Measurements from ENCODE around the gene XPR1. TPM values are rescaled to one million over a fixed set of nuclear protein-coding genes. Genes with fewer than 3 reads are reported as not detected.

Gene XPR1
- total and polyA plus RNA-seq, 5 experiments from 2014 or later, result 2.8 to 19.1 (median 4.6) TPM

DNA sequence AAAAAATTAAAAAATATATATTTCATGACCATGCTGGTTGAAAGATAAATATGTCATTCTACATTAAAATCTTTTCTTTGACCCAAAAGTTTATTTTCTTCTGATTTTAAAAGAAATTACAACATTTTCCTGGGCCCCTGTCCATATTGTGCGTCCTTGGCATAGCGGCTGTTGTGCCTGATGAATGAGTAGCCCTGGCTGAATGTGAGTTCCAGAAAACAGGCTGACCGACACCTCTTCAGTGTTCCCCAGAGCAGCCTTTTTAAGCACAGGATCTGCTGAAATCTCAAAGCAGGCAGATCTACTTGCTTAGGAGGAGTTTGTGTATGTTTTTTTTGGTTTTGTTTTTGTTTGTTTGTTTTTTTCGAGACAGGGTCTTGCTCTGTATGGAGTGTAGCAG lies 300.6 kb downstream of the XPR1 start:
- H3K9me3 Mint-ChIP-seq, result no peaks in the 10 kb centered on the region
- no peak for DNase-seq
- POLR2A ChIA-PET, result no interaction called here
- peak overlapping the region in 1 of 10 donors; percentile 15 for H3K27ac Mint-ChIP-seq
- H3K4me1 Mint-ChIP-seq, result peaks cover 0 to 5% (median 4%) of the 10 kb centered on the region in 4 donors
- no peak for ATAC-seq
- H3K4me3 Mint-ChIP-seq, result no peak overlapping the region
- H3K27me3 Mint-ChIP-seq, result peaks cover 0 to 10% (median 4%) of the 10 kb centered on the region in 5 donors
- no peaks in the 10 kb centered on the region for H3K36me3 Mint-ChIP-seq

DNA sequence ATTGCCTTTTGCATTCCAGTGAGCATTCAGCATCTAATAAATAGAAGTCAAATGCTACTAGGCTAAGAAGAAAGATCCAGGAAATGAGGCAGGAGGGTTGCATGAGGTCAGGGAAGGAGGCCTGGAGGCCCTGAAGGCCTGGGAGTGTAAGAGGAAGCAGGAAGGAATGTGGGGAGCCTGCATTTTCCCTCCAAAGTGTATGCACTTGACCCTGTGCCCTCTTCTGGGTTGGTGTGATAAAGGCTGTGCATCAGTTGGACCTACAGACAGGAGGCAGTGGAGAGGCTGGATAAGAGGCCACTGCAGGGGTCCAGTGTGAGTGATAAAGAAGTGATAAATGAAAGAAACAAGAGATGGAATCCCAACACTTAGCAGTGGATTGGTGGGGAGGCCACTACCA lies 301.3 kb downstream of the XPR1 start:
- ATAC-seq (no peak), DNase-seq (no peak)
- Mint-ChIP-seq H3K27ac (peak overlapping the region in 1 of 10 donors; percentile 37), H3K9me3 (no peaks in the 10 kb centered on the region), H3K4me1 (peaks cover 5 to 9% (median 7%) of the 10 kb centered on the region in 4 donors), H3K36me3 (no peaks in the 10 kb centered on the region), H3K27me3 (peaks cover 0 to 10% (median 4%) of the 10 kb centered on the region in 5 donors), H3K4me3 (no peak overlapping the region)
- POLR2A ChIA-PET, result no interaction called here

DNA sequence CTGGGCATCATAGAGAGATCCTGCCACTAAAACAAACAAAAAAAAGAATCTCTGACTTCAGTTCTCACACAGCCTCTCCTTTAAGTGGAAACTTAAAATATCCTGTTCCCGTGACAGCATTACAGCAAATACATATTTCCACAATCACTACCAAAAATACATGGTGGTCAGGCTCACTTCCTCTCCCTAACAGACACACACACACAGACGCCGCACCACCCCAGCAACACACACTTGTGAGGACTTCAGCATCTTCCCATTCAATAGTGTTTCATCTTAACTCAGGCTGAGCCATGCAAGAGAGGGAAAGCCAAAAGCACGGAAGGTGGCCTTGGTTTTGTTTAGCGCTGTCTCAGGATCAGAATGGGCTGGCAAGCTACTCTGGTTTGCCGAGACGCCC lies 302.7 kb downstream of the XPR1 start:
- POLR2A ChIA-PET, result no interaction called here
- ATAC-seq (no peak), DNase-seq (no peak)
- peaks cover 5 to 11% (median 8%) of the 10 kb centered on the region in 4 donors for H3K4me1 Mint-ChIP-seq
- H3K4me3 Mint-ChIP-seq, result no peak overlapping the region
- H3K27me3 Mint-ChIP-seq, result peaks cover 0 to 10% (median 4%) of the 10 kb centered on the region in 5 donors
- peak overlapping the region in 2 of 10 donors; percentile 6 to 45 for H3K27ac Mint-ChIP-seq
- H3K9me3 Mint-ChIP-seq, result no peaks in the 10 kb centered on the region
- no peaks in the 10 kb centered on the region for H3K36me3 Mint-ChIP-seq

DNA sequence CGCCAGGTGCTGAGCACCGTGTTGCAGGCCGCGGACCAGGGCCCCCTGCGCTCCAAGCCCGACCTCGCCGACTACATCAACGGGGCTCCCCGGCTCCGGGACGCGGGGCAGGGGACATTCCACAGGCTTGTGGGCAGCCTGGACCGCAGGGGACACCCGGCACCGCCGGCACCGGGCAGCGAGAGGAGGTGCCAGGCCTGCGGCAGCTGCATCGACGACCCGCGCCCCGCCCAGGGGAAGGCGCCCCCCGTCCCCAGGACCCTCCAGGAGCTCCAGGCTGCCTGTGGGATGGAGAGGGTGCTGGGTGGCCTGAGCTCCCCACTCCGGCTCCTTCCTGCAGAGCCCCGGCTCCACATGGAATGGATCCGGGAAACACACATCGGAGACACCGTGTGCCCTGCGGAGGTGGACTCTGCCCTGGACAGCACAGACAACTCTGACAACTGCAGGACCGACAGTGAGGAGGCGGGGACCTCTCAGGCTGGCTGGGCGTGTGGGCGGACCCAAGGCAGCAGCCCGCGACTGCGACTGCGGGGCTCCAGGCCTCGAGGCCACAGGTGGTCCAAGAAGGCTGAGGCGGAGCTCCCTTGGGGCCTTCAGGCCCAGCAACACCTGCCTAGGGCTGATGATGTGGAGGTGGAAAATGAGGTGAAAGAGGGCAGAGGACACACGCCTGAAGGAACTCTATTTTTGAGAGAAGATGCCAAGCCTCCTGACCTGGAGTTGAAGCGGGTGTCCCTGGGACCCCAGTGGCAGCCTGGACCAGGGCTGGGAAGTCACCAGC lies 303.7 kb downstream of the XPR1 start:
- H3K9me3 Mint-ChIP-seq, result no peaks in the 10 kb centered on the region
- H3K4me3 Mint-ChIP-seq, result no peak overlapping the region
- no peak for DNase-seq
- ATAC-seq, result no peak
- POLR2A ChIA-PET, result interaction anchor here (0.5 kb wide), 1 partner anchor 28 kb away, joined by 3 read pairs; no protein-coding TSS in a partner anchor
- no peaks in the 10 kb centered on the region for H3K36me3 Mint-ChIP-seq
- no peak overlapping the region for H3K27ac Mint-ChIP-seq
- peaks cover 0 to 10% (median 4%) of the 10 kb centered on the region in 5 donors for H3K27me3 Mint-ChIP-seq
- peaks cover 5 to 12% (median 9%) of the 10 kb centered on the region in 4 donors for H3K4me1 Mint-ChIP-seq

DNA sequence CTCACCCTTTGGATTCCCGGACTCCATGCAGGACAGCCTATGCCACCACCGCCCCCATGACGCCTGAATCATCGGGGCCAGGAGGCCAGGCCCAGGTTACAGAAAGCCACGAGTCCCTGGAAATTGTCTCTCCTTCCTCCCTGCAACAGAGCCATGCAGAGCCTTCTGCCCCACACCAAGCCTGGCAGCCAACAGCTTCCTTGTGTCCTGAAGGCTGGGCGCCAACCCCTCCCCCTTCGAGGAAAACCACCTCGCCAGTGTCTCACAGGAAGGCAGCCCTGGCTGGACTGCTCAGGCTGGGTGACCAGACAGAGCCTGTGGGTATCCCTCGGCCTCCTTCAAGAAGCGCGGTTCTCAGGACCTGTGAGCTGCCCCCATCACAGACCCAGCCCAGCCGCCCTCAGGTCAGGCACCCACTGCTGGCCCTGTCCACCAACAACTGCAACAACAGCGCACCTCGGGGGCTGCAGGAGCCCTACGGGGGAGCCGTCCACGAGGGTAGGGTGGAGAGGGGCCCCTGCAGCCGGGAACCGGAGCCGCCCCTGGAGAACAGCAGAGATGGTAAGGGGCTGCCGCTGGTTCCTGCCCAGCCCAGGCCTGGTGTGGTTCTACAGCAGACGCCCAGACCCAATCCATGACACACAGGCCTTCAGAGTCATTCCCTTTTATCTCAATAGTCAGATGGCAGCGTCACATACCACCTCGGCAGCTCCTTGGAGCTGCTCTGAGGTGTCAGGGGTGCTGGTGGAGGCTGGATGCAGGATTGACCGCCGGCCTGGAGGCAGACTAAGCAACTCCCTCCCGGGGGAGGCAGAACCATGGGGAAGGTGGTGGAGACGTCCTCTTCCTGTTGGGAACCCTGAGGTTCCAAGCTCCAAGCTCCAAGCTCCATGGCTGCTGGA lies 304.5 kb downstream of the XPR1 start:
- Mint-ChIP-seq H3K9me3 (no peaks in the 10 kb centered on the region), H3K4me3 (no peak overlapping the region), H3K27ac (no peak overlapping the region), H3K4me1 (peaks cover 5 to 12% (median 10%) of the 10 kb centered on the region in 4 donors), H3K27me3 (peaks cover 0 to 10% (median 4%) of the 10 kb centered on the region in 5 donors), H3K36me3 (no peaks in the 10 kb centered on the region)
- ATAC-seq, result no peak
- DNase-seq, result no peak
- POLR2A ChIA-PET, result interaction anchor here (0.5 kb wide), 1 partner anchor 27 kb away, joined by 3 read pairs; no protein-coding TSS in a partner anchor

DNA sequence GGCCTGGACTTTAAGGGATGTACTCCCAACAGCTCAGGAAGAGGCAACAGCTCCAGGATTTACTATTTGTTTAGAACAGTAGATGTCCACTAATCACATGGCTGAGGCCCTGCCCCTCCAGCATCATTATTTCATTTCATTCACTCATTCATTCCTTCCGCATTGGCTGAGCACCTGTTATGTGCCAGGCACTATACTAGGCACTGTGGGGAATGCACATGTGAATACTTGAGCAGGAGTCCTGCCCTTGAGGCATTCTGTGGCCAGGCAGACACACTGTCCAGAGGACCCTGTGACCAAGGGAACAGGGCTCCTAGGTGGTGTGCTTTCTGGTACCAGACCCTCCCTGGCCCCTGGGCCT lies 305.2 kb downstream of the XPR1 start:
- Mint-ChIP-seq H3K9me3 (no peaks in the 10 kb centered on the region), H3K27ac (no peak overlapping the region), H3K4me1 (peaks cover 5 to 12% (median 10%) of the 10 kb centered on the region in 4 donors), H3K36me3 (no peaks in the 10 kb centered on the region), H3K4me3 (no peak overlapping the region), H3K27me3 (peaks cover 0 to 10% (median 4%) of the 10 kb centered on the region in 5 donors)
- POLR2A ChIA-PET, result no interaction called here
- no peak for DNase-seq
- ATAC-seq, result no peak

DNA sequence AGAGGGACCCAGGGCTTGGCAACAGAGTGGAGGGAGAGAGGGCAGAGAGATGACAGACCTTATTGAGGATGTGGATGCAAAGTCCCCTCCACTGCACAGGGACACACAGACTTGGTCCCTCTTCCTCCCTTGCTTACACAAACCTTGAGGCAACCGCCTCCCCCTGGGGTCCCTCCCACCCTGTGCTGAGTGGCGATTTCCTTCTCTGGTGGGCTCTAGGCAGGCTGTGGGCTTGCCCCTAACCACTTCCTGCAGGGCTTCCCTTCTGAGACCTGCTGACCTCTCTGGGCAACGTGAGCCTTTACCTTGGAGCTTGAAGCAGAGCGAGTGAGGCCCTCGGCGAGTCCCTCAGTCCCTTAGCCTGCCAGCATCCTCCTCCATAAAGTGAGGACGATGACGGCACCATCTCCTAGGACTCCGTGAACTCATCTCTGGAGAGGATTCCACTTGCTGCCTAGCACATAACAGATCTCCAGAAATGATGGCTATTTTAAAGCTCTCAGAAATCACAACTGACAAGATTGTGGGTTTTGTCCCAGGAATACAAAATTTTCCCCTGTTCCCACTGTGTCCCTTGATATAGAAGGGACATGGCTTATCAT lies 305.9 kb downstream of the XPR1 start:
- Mint-ChIP-seq H3K27me3 (peaks cover 0 to 9% (median 4%) of the 10 kb centered on the region in 5 donors), H3K27ac (peak overlapping the region in 2 of 10 donors; percentile 44 to 60), H3K36me3 (peaks cover 0 to 4% (median 0%) of the 10 kb centered on the region in 3 donors), H3K9me3 (peaks cover 0 to 2% (median 0%) of the 10 kb centered on the region in 9 donors), H3K4me1 (peaks cover 5 to 12% (median 10%) of the 10 kb centered on the region in 4 donors), H3K4me3 (no peak overlapping the region)
- POLR2A ChIA-PET, result no interaction called here
- DNase-seq, result no peak
- ATAC-seq, result no peak

DNA sequence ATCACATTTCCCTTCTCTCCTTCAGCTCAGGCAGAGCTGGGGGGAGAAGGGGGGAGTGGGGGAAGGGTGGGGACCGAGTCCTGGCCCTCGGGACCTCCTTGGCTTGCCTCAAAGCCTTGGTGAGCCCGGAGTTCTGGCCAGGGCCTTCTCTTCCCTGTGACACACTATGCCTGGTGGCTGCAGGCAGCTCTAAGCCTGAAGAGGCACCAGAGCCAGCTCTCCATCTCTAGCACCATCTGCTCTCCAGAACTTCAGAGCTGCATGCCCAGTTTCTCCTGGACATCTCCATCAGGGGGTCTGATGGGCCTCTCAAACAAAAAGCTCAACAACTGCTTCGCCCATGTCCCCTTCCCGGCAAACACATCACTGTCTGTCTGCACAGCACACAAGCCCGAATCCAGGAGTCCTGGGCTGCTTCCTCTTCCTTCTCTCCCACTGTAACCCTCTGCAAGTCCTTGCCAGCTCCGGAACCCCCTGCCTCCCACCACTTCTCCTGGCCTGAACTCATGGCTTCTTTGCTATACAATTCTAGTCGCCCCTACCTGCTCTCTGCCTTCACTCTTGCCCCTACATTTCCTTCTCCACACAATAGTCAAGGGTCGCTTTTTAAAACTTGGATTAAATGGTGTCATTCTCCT lies 307.4 kb downstream of the XPR1 start:
- H3K27ac Mint-ChIP-seq, result no peak overlapping the region
- no peak for DNase-seq
- H3K36me3 Mint-ChIP-seq, result peaks cover 0 to 4% (median 0%) of the 10 kb centered on the region in 3 donors
- no peak for ATAC-seq
- H3K4me3 Mint-ChIP-seq, result no peak overlapping the region
- peaks cover 0 to 2% (median 0%) of the 10 kb centered on the region in 9 donors for H3K9me3 Mint-ChIP-seq
- POLR2A ChIA-PET, result no interaction called here
- H3K4me1 Mint-ChIP-seq, result peaks cover 5 to 12% (median 10%) of the 10 kb centered on the region in 4 donors
- peaks cover 0 to 4% (median 0%) of the 10 kb centered on the region in 5 donors for H3K27me3 Mint-ChIP-seq

DNA sequence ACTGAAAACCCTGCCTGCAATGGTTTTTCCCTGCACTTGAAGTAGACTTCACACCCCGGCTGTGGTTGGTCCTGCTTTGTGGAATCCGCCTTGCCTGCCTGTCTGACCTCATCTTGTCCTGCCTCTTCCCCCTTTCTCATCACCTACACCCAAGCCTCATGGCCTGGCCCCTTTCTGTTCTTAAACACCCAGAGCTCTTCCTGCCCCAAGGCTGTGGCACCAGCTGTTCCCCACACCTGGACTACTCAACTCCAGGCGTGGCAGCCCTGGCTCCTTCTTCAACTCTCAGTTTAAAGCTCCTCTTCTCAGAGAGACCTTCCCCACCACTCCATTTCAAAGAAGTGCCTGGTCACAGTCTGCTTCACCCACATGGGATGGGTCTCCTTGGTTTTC lies 307.9 kb downstream of the XPR1 start:
- DNase-seq (no peak), ATAC-seq (no peak)
- Mint-ChIP-seq H3K4me3 (no peak overlapping the region), H3K27me3 (peaks cover 0 to under 1% (median 0%) of the 10 kb centered on the region in 5 donors), H3K27ac (peak overlapping the region in 1 of 10 donors; percentile 26), H3K9me3 (peaks cover 0 to 4% (median 0%) of the 10 kb centered on the region in 9 donors), H3K36me3 (peaks cover 0 to 8% (median 0%) of the 10 kb centered on the region in 3 donors), H3K4me1 (peaks cover 5 to 9% (median 7%) of the 10 kb centered on the region in 4 donors)
- POLR2A ChIA-PET, result no interaction called here

Other genes starting within 250 kb of the XPR1 start
- gene ACBD6, start 129.4 kb upstream of the XPR1 start, total RNA-seq, result 10 to 100 TPM; 57.1 to 63.6 TPM
- gene ACBD6, start 129.4 kb upstream of the XPR1 start, polyA plus RNA-seq, result 10 to 100 TPM; 45.8 to 46.4 (median 46.4) TPM
- gene OVAAL, start 73.1 kb upstream of the XPR1 start, total RNA-seq, result not detected
- not detected for gene OVAAL, start 73.1 kb upstream of the XPR1 start, polyA plus RNA-seq

All from naive thymus-derived CD8-positive, alpha-beta T cell (primary cell).